Choroid plexus epithelial cell (primary cell): ENCODE results near the gene EMC9.

Source experiments
- DNase-seq: peaks from one replicate; pipeline ENCODE4 v3.0.0-alpha.2; 2010; ENCODE audit warnings: low read depth
- H3K4me3 ChIP-seq: 2 replicates; pipeline ENCODE4 v1.5.1; 2011; ENCODE audit warnings: low read depth, mild to moderate bottlenecking, control low read depth, low read length, moderate library complexity
- CTCF ChIP-seq: conservative IDR thresholded peaks from 2 replicates; pipeline ENCODE4 v1.5.1; 2011; ENCODE audit warnings: low read depth, mild to moderate bottlenecking, control low read depth, inconsistent platforms, low read length, moderate library complexity

Gene EMC9

GRCh38 chr14:24096545-24097181 is 44.7 kb downstream of the EMC9 start:
- no peak overlapping the region for H3K4me3 ChIP-seq

GRCh38 chr14:24095271-24096068 is 45.9 kb downstream of the EMC9 start:
- DNase-seq, result peak; percentile 38
- TF ChIP-seq CTCF, result no peak
- peak overlapping the region; percentile 89 for H3K4me3 ChIP-seq

More at GRCh38 chr14:24096545-24097181, 44.7 kb downstream of the EMC9 start:
- DNase-seq, result no peak
- TF ChIP-seq CTCF, result no peak

- peak overlapping the region; percentile 89 for H3K4me3 ChIP-seq
- DNase-seq, result peak; percentile 23
- TF ChIP-seq CTCF, result no peak
Observed at GRCh38 chr14:24094841-24095270, 46.5 kb downstream of the EMC9 start.

GRCh38 chr14:24093901-24094840 is 47.2 kb downstream of the EMC9 start, which contains the start of gene PCK2:
Gene PCK2, plus strand, starts transcription at chr14:24094311. Its CDS starts 95 bp downstream, at chr14:24094406.
- TF ChIP-seq CTCF, result peak; percentile 2
- peak within 1 kb of the TSS; percentile 89 for H3K4me3 ChIP-seq
- DNase-seq, result peak; percentile 90

GRCh38 chr14:24093207-24093900 is 48.0 kb downstream of the EMC9 start:
- peak overlapping the region; percentile 89 for H3K4me3 ChIP-seq
- TF ChIP-seq CTCF, result no peak
- no peak for DNase-seq
